Measurements from ENCODE around the gene PROM1. TPM values are rescaled to one million over a fixed set of nuclear protein-coding genes. Genes with fewer than 3 reads are reported as not detected.
A peak's percentile ranks its signal among the peaks of the same experiment; 100 is the strongest.

The PROM1 gene, protein sequence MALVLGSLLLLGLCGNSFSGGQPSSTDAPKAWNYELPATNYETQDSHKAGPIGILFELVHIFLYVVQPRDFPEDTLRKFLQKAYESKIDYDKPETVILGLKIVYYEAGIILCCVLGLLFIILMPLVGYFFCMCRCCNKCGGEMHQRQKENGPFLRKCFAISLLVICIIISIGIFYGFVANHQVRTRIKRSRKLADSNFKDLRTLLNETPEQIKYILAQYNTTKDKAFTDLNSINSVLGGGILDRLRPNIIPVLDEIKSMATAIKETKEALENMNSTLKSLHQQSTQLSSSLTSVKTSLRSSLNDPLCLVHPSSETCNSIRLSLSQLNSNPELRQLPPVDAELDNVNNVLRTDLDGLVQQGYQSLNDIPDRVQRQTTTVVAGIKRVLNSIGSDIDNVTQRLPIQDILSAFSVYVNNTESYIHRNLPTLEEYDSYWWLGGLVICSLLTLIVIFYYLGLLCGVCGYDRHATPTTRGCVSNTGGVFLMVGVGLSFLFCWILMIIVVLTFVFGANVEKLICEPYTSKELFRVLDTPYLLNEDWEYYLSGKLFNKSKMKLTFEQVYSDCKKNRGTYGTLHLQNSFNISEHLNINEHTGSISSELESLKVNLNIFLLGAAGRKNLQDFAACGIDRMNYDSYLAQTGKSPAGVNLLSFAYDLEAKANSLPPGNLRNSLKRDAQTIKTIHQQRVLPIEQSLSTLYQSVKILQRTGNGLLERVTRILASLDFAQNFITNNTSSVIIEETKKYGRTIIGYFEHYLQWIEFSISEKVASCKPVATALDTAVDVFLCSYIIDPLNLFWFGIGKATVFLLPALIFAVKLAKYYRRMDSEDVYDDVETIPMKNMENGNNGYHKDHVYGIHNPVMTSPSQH
- 37.7 TPM for polyA plus RNA-seq (2013, experiment 1 of 2)
- polyA plus RNA-seq (2013, experiment 2 of 2) = 36.5 TPM

DNA sequence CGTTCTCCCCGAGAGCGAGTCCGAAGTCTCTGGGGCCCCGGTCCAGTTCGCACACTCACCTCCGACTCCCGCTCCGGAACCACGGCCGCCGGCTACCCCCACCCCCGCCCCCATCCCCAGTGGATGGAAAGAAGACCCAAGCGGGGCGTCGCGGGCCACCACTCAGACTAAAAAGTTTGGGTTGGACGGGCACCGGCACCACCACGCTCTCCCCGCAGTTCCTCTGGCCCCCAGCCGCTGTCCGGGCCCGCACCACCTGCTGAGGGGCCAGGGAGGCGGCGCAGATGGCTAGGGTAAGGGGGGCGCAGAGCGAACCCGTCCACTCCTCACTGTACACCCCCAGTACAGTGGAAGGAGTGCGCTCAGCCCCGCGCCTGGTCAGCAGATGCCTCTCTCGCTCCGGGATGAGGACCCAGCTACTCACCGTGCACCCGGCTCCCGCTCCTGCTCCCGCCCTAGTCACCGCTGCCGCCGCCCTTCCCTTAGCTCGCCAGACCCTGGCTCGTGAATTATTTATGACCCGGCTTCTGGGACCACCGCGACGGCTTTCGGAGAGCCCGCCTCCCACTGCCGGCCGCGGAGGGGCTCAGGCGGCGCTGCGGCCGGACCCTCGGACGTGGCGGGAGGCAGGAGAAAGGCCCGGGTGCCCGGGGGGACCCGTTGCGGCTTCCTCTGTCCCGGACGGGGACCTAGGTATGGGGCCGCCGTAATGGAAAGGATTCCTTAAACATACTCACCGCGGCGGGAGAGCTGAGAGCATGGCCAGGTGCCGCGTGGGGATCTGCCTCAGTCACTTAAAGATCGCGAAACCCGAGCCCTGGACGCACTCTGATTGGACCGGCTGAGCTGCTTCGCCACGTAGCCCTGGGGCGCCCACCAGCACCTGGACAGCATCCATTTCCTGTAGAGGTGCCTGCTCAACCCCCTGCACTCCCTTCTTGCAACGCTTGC lies at the start of gene PROM1:
Gene PROM1, minus strand, starts transcription at position 783 of the 951 bp plus-strand sequence. CDS start 8,117 bp downstream, outside the sequence.
- H3K27me3 ChIP-seq (ENCODE audit: insufficient read depth, low read length) = peaks cover 52% of the 10 kb centered on the region
- peak within 1 kb of the TSS; percentile 86 for H3K4me3 ChIP-seq (ENCODE audit: low read length)
- peak within 1 kb of the TSS; percentile 69 for H3K27ac ChIP-seq (ENCODE audit: low read depth, low read length)
- peak within 1 kb of the TSS; percentile 95 for H3K9ac ChIP-seq (ENCODE audit: low read depth, low read length)
- H3K4me1 ChIP-seq (ENCODE audit: insufficient read depth, low read length) = peaks cover 27% of the 10 kb centered on the region; the same call in 1 of the 2 replicates
- peaks cover 7% of the 10 kb centered on the region; the same call in 1 of the 2 replicates for H3K36me3 ChIP-seq (ENCODE audit: insufficient read depth, low read length)
- no peaks in the 10 kb centered on the region for H3K9me3 ChIP-seq (ENCODE audit: insufficient read depth, low read depth, low read length)
- WGBS = under 1% methylated on average over 81 of the region's 81 CpGs

DNA sequence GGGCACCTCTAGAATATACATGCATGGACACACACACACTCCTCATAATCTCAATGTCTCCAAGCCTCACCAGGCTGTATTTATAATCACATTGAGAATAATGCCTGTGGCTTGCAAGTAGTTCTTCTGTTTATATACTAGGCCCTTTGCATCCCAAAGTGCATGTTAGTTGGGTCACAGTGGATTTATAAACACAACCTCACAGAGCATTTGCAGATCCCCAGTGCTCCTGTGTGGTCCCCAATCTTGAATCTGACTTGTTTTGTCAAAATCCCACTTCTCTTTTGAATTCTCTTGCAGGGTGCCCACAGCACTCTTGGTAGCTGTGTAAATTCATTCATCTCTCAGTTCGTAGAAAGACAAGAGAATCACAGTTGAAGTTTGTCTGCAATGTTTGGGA lies 49.6 kb upstream of the PROM1 start:
- Histone ChIP-seq H3K4me3 (ENCODE audit: low read length) (no peak overlapping the region), H3K4me1 (ENCODE audit: insufficient read depth, low read length) (no peaks in the 10 kb centered on the region), H3K9me3 (ENCODE audit: insufficient read depth, low read depth, low read length) (no peaks in the 10 kb centered on the region; the same call in 1 of the 2 replicates), H3K27me3 (ENCODE audit: insufficient read depth, low read length) (no peaks in the 10 kb centered on the region), H3K36me3 (ENCODE audit: insufficient read depth, low read length) (no peaks in the 10 kb centered on the region), H3K27ac (ENCODE audit: low read depth, low read length) (no peak overlapping the region), H3K9ac (ENCODE audit: low read depth, low read length) (no peak overlapping the region)
- WGBS = 75% methylated on average over 1 of the region's 1 CpG

DNA sequence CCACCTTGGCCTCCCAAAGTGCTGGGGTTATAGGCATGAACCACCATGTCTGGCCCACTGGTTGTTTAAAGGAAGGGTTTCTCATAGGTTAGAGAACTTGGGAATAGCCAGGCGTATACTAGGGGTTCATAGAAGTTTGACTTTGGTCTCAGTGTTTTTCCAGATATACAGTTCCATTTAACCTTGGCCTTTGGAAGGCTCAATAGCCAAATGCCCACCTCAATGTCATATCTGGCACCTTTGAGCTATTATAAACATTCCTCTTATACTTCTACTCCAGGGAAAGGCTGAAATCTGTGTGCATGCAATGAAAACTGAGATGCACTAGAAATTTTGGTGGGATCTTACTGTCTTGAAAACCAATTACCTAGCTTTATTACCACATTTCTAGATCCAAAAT lies 47.5 kb upstream of the PROM1 start:
- 94% methylated on average over 1 of the region's 1 CpG for WGBS
- Histone ChIP-seq H3K4me1 (ENCODE audit: insufficient read depth, low read length) (no peaks in the 10 kb centered on the region), H3K27me3 (ENCODE audit: insufficient read depth, low read length) (no peaks in the 10 kb centered on the region)

DNA sequence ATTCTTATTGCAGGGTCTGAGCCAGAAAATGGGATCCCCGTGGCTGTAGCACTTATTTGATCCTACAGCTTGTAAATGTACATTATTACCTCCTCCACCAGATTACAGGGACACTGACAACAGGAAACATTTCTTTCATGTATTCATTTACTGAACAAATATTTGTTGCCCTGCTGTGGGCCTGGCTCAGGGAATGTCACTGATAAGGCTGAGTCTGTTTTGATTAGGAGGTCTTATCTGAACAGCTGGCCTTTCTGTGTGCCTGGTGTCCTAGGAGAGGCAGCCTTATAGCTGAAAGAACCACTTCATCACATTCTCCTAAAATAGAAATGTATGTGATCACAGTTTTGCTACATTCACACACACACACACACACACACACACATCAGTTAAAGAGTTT lies 45.5 kb upstream of the PROM1 start:
- WGBS = 75% methylated on average over 1 of the region's 1 CpG
- no peak overlapping the region for H3K27ac ChIP-seq (ENCODE audit: low read depth, low read length)
- no peaks in the 10 kb centered on the region for H3K4me1 ChIP-seq (ENCODE audit: insufficient read depth, low read length)
- no peak overlapping the region for H3K9ac ChIP-seq (ENCODE audit: low read depth, low read length)
- no peaks in the 10 kb centered on the region for H3K36me3 ChIP-seq (ENCODE audit: insufficient read depth, low read length)
- no peaks in the 10 kb centered on the region for H3K27me3 ChIP-seq (ENCODE audit: insufficient read depth, low read length)
- no peak overlapping the region for H3K4me3 ChIP-seq (ENCODE audit: low read length)
- no peaks in the 10 kb centered on the region for H3K9me3 ChIP-seq (ENCODE audit: insufficient read depth, low read depth, low read length)

More for the DNA sequence above, 47.5 kb upstream of the PROM1 start:
- Histone ChIP-seq H3K27ac (ENCODE audit: low read depth, low read length) (no peak overlapping the region), H3K4me3 (ENCODE audit: low read length) (no peak overlapping the region), H3K9me3 (ENCODE audit: insufficient read depth, low read depth, low read length) (no peaks in the 10 kb centered on the region; the same call in 1 of the 2 replicates), H3K36me3 (ENCODE audit: insufficient read depth, low read length) (no peaks in the 10 kb centered on the region), H3K9ac (ENCODE audit: low read depth, low read length) (no peak overlapping the region)

DNA sequence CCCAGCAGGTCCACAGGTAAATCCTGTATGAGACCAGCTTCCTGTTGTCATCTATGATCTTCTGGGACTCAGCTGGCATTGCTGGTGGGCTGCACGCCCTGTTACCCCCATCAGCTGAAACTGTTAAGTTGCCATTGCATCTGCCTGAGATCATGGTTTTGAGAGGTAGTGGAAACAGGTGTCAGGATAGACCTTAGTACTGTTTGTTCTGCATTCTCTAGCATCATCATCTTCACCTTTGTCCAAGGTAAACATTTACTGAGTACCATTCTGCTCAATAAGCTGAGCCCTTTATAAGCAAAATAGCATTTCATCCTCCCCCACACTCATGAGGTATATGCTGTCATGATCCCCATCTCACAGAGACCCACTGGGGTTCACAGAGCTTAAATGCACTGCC lies 42.9 kb upstream of the PROM1 start:
- Histone ChIP-seq H3K4me3 (ENCODE audit: low read length) (no peak overlapping the region), H3K27me3 (ENCODE audit: insufficient read depth, low read length) (no peaks in the 10 kb centered on the region), H3K9me3 (ENCODE audit: insufficient read depth, low read depth, low read length) (no peaks in the 10 kb centered on the region), H3K4me1 (ENCODE audit: insufficient read depth, low read length) (no peaks in the 10 kb centered on the region), H3K9ac (ENCODE audit: low read depth, low read length) (no peak overlapping the region), H3K27ac (ENCODE audit: low read depth, low read length) (no peak overlapping the region), H3K36me3 (ENCODE audit: insufficient read depth, low read length) (no peaks in the 10 kb centered on the region)
- 94% methylated on average over 1 of the region's 1 CpG for WGBS

DNA sequence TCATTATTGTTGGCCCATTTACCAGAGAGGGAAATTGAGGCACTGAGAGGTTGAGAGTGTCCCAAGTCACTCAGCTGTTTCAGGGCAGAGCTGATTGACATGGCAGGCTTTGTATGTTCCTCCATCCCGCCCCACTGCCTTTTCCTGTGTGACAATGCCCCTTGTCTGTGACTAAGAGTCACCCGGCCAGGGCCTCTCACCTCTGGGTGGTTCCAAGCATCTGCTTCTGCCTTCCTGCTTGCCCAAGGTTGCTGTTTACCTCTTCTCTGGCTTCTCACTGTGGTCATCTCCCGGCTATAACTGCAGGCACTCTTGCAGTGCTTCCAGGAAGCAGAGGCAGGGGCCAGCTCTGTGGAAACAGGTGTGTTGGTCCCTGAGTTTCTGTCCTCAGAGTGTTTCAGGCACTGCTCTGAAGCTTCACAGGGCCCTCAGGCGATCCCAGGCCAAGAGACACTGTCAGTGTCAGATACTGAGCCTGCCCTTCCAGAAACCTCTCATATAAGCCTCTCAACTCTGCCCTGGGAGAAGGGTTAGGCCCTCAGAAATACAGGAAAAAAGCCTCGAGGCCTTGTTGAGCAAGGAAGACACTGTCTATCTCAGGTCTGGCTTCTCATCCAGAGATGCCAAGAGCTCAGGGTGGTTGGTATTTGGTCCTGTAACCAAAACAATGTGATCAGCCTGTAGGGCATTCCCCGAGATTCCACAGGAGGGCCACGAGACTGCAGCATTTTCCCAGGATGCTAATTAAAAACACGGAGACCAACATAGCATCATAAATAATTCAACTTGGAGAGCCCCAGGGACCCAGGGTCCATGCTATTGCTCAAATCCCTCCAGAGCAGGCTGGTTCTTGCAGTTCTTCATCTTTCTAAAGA lies 42.0 kb upstream of the PROM1 start:
- H3K4me1 ChIP-seq (ENCODE audit: insufficient read depth, low read length) = no peaks in the 10 kb centered on the region
- no peaks in the 10 kb centered on the region for H3K36me3 ChIP-seq (ENCODE audit: insufficient read depth, low read length)
- no peaks in the 10 kb centered on the region for H3K9me3 ChIP-seq (ENCODE audit: insufficient read depth, low read depth, low read length)
- no peaks in the 10 kb centered on the region for H3K27me3 ChIP-seq (ENCODE audit: insufficient read depth, low read length)
- H3K27ac ChIP-seq (ENCODE audit: low read depth, low read length) = no peak overlapping the region
- H3K9ac ChIP-seq (ENCODE audit: low read depth, low read length) = no peak overlapping the region
- H3K4me3 ChIP-seq (ENCODE audit: low read length) = no peak overlapping the region
- 83% methylated on average over 8 of the region's 8 CpGs for WGBS

DNA sequence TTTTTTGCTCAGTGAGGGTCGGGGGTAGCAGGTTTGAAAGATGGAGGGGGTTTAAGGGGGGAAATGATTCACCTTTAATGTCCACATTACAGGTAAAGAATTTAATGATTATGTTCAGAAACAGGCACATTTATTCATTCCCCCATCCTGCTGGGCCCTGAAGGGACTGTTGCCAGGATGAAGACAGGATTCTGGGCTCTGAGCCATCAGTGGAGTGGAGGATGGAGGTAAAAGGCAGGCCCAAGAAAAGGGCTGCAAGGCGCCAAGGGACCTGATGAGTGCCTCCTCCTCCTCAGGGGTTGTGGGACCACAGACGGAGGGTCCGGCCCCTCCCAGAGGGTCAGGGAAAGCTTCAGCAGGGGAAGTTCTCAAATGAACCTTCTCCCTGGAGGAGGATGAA lies 40.4 kb upstream of the PROM1 start:
- H3K4me3 ChIP-seq (ENCODE audit: low read length) = no peak overlapping the region
- H3K27me3 ChIP-seq (ENCODE audit: insufficient read depth, low read length) = no peaks in the 10 kb centered on the region
- H3K9ac ChIP-seq (ENCODE audit: low read depth, low read length) = no peak overlapping the region
- H3K36me3 ChIP-seq (ENCODE audit: insufficient read depth, low read length) = no peaks in the 10 kb centered on the region
- no peak overlapping the region for H3K27ac ChIP-seq (ENCODE audit: low read depth, low read length)
- WGBS = 86% methylated on average over 3 of the region's 4 CpGs
- H3K9me3 ChIP-seq (ENCODE audit: insufficient read depth, low read depth, low read length) = no peaks in the 10 kb centered on the region
- no peaks in the 10 kb centered on the region for H3K4me1 ChIP-seq (ENCODE audit: insufficient read depth, low read length)

DNA sequence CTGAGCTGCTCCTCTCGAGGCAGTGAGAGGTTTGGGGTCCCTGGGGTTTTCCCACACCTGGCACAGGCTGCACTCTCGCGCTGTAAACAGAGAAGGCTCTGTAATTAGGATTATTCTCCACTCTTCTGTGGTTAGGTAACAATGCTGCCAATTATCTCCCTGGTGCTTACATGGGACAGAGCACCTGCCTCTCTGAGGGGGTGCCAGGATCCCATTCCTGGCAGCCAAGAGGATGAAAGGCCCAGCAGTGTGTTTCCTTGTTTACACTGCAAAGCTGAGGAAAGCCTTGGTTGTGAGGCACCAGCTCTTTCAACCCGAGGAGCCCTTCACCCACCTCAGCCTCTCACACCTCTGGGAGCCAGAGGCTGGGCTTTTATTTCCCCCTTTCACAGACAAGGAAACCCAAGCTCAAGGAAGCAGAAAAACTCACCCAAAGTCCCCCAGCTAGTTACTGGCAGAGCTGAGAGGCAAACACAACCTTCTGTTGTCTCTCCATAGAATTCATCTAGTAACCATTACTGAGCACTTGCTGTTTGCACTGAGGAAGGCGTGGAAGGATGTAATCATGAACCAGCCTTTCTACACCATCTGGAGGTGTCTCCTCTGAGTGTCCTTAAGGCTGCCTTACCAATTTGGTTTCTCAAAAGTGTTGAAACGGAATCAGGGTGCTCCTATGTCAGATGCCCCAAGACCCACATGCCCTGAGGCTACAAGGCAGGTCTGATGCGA lies 39.7 kb upstream of the PROM1 start:
- H3K9ac ChIP-seq (ENCODE audit: low read depth, low read length) = no peak overlapping the region
- 87% methylated on average over 7 of the region's 7 CpGs for WGBS
- H3K9me3 ChIP-seq (ENCODE audit: insufficient read depth, low read depth, low read length) = no peaks in the 10 kb centered on the region
- H3K27me3 ChIP-seq (ENCODE audit: insufficient read depth, low read length) = no peaks in the 10 kb centered on the region
- no peaks in the 10 kb centered on the region for H3K4me1 ChIP-seq (ENCODE audit: insufficient read depth, low read length)
- H3K27ac ChIP-seq (ENCODE audit: low read depth, low read length) = no peak overlapping the region
- no peak overlapping the region for H3K4me3 ChIP-seq (ENCODE audit: low read length)
- H3K36me3 ChIP-seq (ENCODE audit: insufficient read depth, low read length) = no peaks in the 10 kb centered on the region

DNA sequence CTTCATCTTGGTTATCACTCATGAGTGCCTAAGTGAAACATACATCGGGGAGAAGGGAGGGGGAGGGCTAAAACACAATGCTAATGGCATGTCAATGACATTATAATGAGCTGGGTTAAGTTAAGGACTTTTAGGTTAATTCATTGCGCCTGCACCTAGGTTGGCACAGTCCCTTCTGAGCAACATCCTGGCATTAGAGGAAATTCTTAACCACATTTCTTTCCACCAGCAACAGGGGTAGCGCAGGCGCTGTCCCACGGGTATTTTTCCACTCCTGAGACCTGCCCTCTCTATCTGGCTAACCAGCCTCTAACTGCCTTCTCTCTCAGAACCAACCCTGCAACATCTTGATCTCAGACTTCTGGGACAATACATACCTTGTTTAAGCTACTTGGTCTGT lies 39.0 kb upstream of the PROM1 start:
- Histone ChIP-seq H3K4me1 (ENCODE audit: insufficient read depth, low read length) (no peaks in the 10 kb centered on the region), H3K27ac (ENCODE audit: low read depth, low read length) (no peak overlapping the region), H3K27me3 (ENCODE audit: insufficient read depth, low read length) (no peaks in the 10 kb centered on the region), H3K4me3 (ENCODE audit: low read length) (no peak overlapping the region), H3K9me3 (ENCODE audit: insufficient read depth, low read depth, low read length) (no peaks in the 10 kb centered on the region), H3K36me3 (ENCODE audit: insufficient read depth, low read length) (no peaks in the 10 kb centered on the region), H3K9ac (ENCODE audit: low read depth, low read length) (no peak overlapping the region)
- 84% methylated on average over 5 of the region's 5 CpGs for WGBS

All from HUES64 (cell line).